Liver (tissue), 9 donors: ENCODE data around the gene ICAM1. TPM values are rescaled to one million over a fixed set of nuclear protein-coding genes. Genes with fewer than 3 reads are reported as not detected.

Experiments used
- DNase-seq: peaks from one replicate; pipeline ENCODE4 v3.0.0-alpha.2; 2017; ENCODE audit warnings: low spot score
- H3K27ac ChIP-seq, 2 donors: one replicate each; pipeline ENCODE4 v1.7.0; 2013; ENCODE audit warnings: inconsistent platforms in 2 of 2, low read length in 2 of 2, control low read depth in 1 of 2, low read depth in 1 of 2, mild to moderate bottlenecking in 1 of 2
- H3K27me3 ChIP-seq, 4 donors: one replicate each; pipeline versions ENCODE4 v1.6.1 to v1.7.0; 2013; ENCODE audit warnings: low read length in 3 of 4, inconsistent platforms in 1 of 4, mild to moderate bottlenecking in 1 of 4, moderate library complexity in 1 of 4; ENCODE audit not compliant: control insufficient read depth in 4 of 4, insufficient read depth in 4 of 4
- H3K36me3 ChIP-seq, 4 donors: one replicate each; pipeline versions ENCODE4 v1.6.1 to v1.7.0; 2013; ENCODE audit warnings: low read length in 3 of 4, mild to moderate bottlenecking in 3 of 4, low read depth in 1 of 4, moderate library complexity in 1 of 4; ENCODE audit not compliant: control insufficient read depth in 4 of 4, insufficient read depth in 3 of 4
- H3K4me1 ChIP-seq, 4 donors: one replicate each; pipeline versions ENCODE4 v1.6.1 to v1.7.0; 2013; ENCODE audit warnings: low read length in 3 of 4, mild to moderate bottlenecking in 3 of 4, moderate library complexity in 1 of 4; ENCODE audit not compliant: control insufficient read depth in 4 of 4, insufficient read depth in 4 of 4
- H3K4me3 ChIP-seq, 3 donors: one replicate each; pipeline versions ENCODE4 v1.6.1 to v1.7.0; 2013; ENCODE audit warnings: low read length in 3 of 3, control low read depth in 1 of 3, low read depth in 1 of 3, mild to moderate bottlenecking in 1 of 3
- H3K9ac ChIP-seq, 2 donors: one replicate each; pipeline ENCODE4 v1.7.0; 2013; ENCODE audit warnings: low read length in 2 of 2, mild to moderate bottlenecking in 2 of 2, moderate library complexity in 2 of 2, control low read depth in 1 of 2, low read depth in 1 of 2
- H3K9me3 ChIP-seq, 4 donors: one replicate each; pipeline versions ENCODE4 v1.6.1 to v1.7.0; 2013; ENCODE audit warnings: low read length in 3 of 4; ENCODE audit not compliant: control insufficient read depth in 4 of 4
- EGR1 ChIP-seq, 2 donors: IDR thresholded peaks; 2 replicates each; pipeline ENCODE4 v1.6.1; 2016 to 2018; ENCODE audit warnings: antibody characterized with exemption in 2 of 2, low read depth in 2 of 2
- FOXA2 ChIP-seq: IDR thresholded peaks from 2 replicates; pipeline ENCODE4 v1.6.1; 2016; ENCODE audit warnings: antibody characterized with exemption
- GABPA ChIP-seq, 2 donors: IDR thresholded peaks in 1 of 2; conservative IDR thresholded peaks in 1 of 2; 2 replicates each; pipeline ENCODE4 v1.6.1; 2016; ENCODE audit warnings: antibody characterized with exemption in 2 of 2, mild to moderate bottlenecking in 1 of 2, moderate library complexity in 1 of 2
- HNF4A ChIP-seq, 2 donors: conservative IDR thresholded peaks; 2 replicates each; pipeline ENCODE4 v1.6.1; 2016; ENCODE audit warnings: antibody characterized with exemption in 2 of 2, mild to moderate bottlenecking in 2 of 2
- HNF4G ChIP-seq: IDR thresholded peaks from 2 replicates; pipeline ENCODE4 v1.6.1; 2016; ENCODE audit warnings: antibody characterized with exemption
- WGBS: extraction: QIAGEN DNeasy Blood & Tissue Kit; methylation state at CpG from one replicate; pipeline ENCODE4 v1.1.7; 2013; 5-methylcytosine and 5-hydroxymethylcytosine counted together
- polyA plus RNA-seq, 2 donors: library from polyadenylated mRNA; stranded (reverse) in 1 of 2; unstranded in 1 of 2; fragments of 200-250 nt in 1 of 2; fragments of >200 nt in 1 of 2; fragmentation: Nextera tagmentation in 1 of 2; extraction: Ambion mirVana in 1 of 2; gene quantifications; one replicate each; pipeline versions ENCODE4 v1.2.1 to v1.2.3, GENCODE V29; 2013 to 2015
- total RNA-seq, 2 donors: library from RNA; depleted of rRNA; stranded (reverse); fragments of >200 nt; gene quantifications; one replicate each; pipeline ENCODE4 v1.2.3, GENCODE V29; 2014
- TF ChIP-seq, protein P1 (sequence below): IDR thresholded peaks from 2 replicates; pipeline ENCODE4 v1.6.1; 2016; ENCODE audit warnings: antibody characterized with exemption, mild to moderate bottlenecking
- TF ChIP-seq, protein P2 (sequence below): IDR thresholded peaks from 2 replicates; pipeline ENCODE4 v1.6.1; 2016; ENCODE audit warnings: antibody characterized with exemption
- TF ChIP-seq, protein P3 (sequence below): IDR thresholded peaks from 2 replicates; pipeline ENCODE4 v1.6.1; 2016; ENCODE audit warnings: antibody characterized with exemption
- TF ChIP-seq, protein P4 (sequence below): IDR thresholded peaks from 2 replicates; pipeline ENCODE4 v1.6.1; 2016; ENCODE audit warnings: antibody characterized with exemption
- donor health status: healthy.
- donor health status: healthy.
- donor health status: healthy.
- donor health status: healthy.
- donor health status: healthy.

The ICAM1 gene
- total and polyA plus RNA-seq, 4 donors = 7.8 to 26.3 (median 19.8) TPM

DNA sequence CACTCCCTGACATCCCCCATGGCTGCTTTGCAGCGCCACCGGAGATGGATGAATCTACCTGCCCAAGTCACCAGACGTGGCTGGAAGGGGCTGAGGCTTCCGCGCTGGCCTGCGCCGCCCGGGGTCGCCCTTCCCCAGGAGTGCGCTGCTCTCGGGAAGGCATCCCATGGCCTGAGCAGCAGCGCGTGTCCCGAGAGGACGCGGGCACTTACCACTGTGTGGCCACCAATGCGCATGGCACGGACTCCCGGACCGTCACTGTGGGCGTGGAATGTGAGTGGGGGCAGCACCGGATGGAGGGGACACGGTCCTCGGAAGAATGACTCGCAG is 23.4 kb downstream of the ICAM1 start:
- 9% methylated on average over 25 of the region's 25 CpGs for WGBS
- no peak for DNase-seq
- H3K27me3 ChIP-seq = peaks cover 2 to 15% (median 7%) of the 10 kb centered on the region in 4 donors

DNA sequence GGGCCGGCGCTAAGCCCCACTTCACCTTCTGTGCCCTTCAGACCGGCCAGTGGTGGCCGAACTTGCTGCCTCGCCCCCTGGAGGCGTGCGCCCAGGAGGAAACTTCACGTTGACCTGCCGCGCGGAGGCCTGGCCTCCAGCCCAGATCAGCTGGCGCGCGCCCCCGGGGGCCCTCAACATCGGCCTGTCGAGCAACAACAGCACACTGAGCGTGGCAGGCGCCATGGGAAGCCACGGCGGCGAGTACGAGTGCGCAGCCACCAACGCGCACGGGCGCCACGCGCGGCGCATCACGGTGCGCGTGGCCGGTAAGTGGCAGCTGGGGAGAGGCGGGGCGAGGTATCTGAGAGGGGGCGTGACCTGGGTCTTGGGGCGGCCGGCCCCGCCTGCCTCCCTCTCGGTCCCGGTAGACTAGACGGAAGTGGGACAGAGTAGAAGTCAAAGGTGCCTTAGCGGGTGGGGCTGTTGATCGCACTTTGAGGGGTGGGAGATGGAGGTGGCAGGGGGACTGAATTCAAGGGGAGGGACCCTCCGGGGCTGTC is 24.5 kb downstream of the ICAM1 start:
- Histone ChIP-seq H3K4me3 (peak overlapping the region in 1 of 3 donors; percentile 26), H3K27me3 (peaks cover 2 to 13% (median 7%) of the 10 kb centered on the region in 4 donors), H3K4me1 (peaks cover 18 to 30% (median 23%) of the 10 kb centered on the region in 4 donors), H3K9me3 (no peaks in the 10 kb centered on the region), H3K36me3 (no peaks in the 10 kb centered on the region), H3K27ac (no peak overlapping the region), H3K9ac (no peak overlapping the region)
- WGBS = 2% methylated on average over 48 of the region's 48 CpGs
- TF ChIP-seq GABPA (IDR thresholded peaks at IDR 0.05 in 1 of 2, conservative IDR thresholded peaks at IDR 0.05 in 1 of 2) = no peak
- TF ChIP-seq, protein P1, sequence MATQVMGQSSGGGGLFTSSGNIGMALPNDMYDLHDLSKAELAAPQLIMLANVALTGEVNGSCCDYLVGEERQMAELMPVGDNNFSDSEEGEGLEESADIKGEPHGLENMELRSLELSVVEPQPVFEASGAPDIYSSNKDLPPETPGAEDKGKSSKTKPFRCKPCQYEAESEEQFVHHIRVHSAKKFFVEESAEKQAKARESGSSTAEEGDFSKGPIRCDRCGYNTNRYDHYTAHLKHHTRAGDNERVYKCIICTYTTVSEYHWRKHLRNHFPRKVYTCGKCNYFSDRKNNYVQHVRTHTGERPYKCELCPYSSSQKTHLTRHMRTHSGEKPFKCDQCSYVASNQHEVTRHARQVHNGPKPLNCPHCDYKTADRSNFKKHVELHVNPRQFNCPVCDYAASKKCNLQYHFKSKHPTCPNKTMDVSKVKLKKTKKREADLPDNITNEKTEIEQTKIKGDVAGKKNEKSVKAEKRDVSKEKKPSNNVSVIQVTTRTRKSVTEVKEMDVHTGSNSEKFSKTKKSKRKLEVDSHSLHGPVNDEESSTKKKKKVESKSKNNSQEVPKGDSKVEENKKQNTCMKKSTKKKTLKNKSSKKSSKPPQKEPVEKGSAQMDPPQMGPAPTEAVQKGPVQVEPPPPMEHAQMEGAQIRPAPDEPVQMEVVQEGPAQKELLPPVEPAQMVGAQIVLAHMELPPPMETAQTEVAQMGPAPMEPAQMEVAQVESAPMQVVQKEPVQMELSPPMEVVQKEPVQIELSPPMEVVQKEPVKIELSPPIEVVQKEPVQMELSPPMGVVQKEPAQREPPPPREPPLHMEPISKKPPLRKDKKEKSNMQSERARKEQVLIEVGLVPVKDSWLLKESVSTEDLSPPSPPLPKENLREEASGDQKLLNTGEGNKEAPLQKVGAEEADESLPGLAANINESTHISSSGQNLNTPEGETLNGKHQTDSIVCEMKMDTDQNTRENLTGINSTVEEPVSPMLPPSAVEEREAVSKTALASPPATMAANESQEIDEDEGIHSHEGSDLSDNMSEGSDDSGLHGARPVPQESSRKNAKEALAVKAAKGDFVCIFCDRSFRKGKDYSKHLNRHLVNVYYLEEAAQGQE = no peak
- TF ChIP-seq, protein P2, sequence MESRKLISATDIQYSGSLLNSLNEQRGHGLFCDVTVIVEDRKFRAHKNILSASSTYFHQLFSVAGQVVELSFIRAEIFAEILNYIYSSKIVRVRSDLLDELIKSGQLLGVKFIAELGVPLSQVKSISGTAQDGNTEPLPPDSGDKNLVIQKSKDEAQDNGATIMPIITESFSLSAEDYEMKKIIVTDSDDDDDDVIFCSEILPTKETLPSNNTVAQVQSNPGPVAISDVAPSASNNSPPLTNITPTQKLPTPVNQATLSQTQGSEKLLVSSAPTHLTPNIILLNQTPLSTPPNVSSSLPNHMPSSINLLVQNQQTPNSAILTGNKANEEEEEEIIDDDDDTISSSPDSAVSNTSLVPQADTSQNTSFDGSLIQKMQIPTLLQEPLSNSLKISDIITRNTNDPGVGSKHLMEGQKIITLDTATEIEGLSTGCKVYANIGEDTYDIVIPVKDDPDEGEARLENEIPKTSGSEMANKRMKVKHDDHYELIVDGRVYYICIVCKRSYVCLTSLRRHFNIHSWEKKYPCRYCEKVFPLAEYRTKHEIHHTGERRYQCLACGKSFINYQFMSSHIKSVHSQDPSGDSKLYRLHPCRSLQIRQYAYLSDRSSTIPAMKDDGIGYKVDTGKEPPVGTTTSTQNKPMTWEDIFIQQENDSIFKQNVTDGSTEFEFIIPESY = no peak
- TF ChIP-seq, protein P3, sequence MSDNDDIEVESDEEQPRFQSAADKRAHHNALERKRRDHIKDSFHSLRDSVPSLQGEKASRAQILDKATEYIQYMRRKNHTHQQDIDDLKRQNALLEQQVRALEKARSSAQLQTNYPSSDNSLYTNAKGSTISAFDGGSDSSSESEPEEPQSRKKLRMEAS = no peak
- TF ChIP-seq FOXA2 = no peak
- TF ChIP-seq EGR1 (IDR thresholded peaks at IDR 0.05; ENCODE audit: low read depth in 2 of 2) = no peak
- TF ChIP-seq HNF4A (conservative IDR thresholded peaks at IDR 0.05) = no peak
- no peak for TF ChIP-seq HNF4G
- no peak for DNase-seq

More for the DNA sequence above, 23.4 kb downstream of the ICAM1 start:
- TF ChIP-seq HNF4A (conservative IDR thresholded peaks at IDR 0.05) = no peak
- TF ChIP-seq FOXA2 = no peak
- TF ChIP-seq, protein P3 = no peak
- TF ChIP-seq, protein P4, sequence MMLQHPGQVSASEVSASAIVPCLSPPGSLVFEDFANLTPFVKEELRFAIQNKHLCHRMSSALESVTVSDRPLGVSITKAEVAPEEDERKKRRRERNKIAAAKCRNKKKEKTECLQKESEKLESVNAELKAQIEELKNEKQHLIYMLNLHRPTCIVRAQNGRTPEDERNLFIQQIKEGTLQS = no peak
- peaks cover 18 to 35% (median 30%) of the 10 kb centered on the region in 4 donors for H3K4me1 ChIP-seq
- H3K4me3 ChIP-seq = no peak overlapping the region
- no peak overlapping the region for H3K9ac ChIP-seq
- H3K9me3 ChIP-seq = no peaks in the 10 kb centered on the region
- no peaks in the 10 kb centered on the region for H3K36me3 ChIP-seq
- H3K27ac ChIP-seq = no peak overlapping the region
